ENCODE results near the gene CCDC6.
"Not testable (repeated sequence)": the region's sequence is repeated elsewhere in the genome, so short reads cannot be mapped to it uniquely, and the experiment has no call there.

Gene CCDC6

GRCh38 chr10:59750155-59750945, 156.0 kb downstream of the CCDC6 start:
- no peak for DNase-seq

GRCh38 chr10:59748834-59749233, 157.5 kb downstream of the CCDC6 start:
- DNase-seq: no peak

GRCh38 chr10:59745163-59745650, 161.1 kb downstream of the CCDC6 start:
- no peak for DNase-seq

- DNase-seq: not testable (repeated sequence)
Observed at GRCh38 chr10:59744762-59745161, 161.6 kb downstream of the CCDC6 start.

GRCh38 chr10:59744156-59744555, 162.2 kb downstream of the CCDC6 start:
- DNase-seq: not testable (repeated sequence)

GRCh38 chr10:59741583-59741982, 164.8 kb downstream of the CCDC6 start:
- DNase-seq: no peak

GRCh38 chr10:59741048-59741447, 165.3 kb downstream of the CCDC6 start:
- DNase-seq: no peak

Measured in NCI-H2227 treated with DMSO at 0.1 percent for 48 hours (cell line).